ENCODE data around the gene ZNF407.

GRCh38 chr18:74692367-74693013, 94.8 kb downstream of the ZNF407 start:
- TF ChIP-seq CTCF (conservative IDR thresholded peaks at IDR 0.05; ENCODE audit: low read depth in 2 of 2) (no peak), EZH2 (IDR thresholded peaks at IDR 0.05; ENCODE audit: low read depth, unreplicated experiment) (no peak), POLR2AphosphoS5 (IDR thresholded peaks at IDR 0.05; ENCODE audit: low read depth) (no peak)
